HepG2 (cell line): ENCODE measurements around the gene UQCC5. TPM values are rescaled to one million over a fixed set of nuclear protein-coding genes. Genes with fewer than 3 reads are reported as not detected.

ENCODE experiments used
- ARNTL ChIP-seq: sonication (generic); formaldehyde crosslinking; IDR thresholded peaks from 2 replicates; pipeline ENCODE4 v1.4.0; 2020; ENCODE audit warnings: mild to moderate bottlenecking, missing genetic modification reagents
- FOSL2 ChIP-seq: sonication (generic); formaldehyde crosslinking; IDR thresholded peaks from 2 replicates; pipeline ENCODE4 v1.4.0; 2020; ENCODE audit warnings: missing genetic modification reagents
- HNRNPUL1 ChIP-seq: fragments of 200-400 bp; formaldehyde crosslinking; IDR thresholded peaks from 2 replicates; pipeline ENCODE4 v1.6.1; 2017; ENCODE audit warnings: low read depth, mild to moderate bottlenecking, low read length, moderate library complexity
- IRF2 ChIP-seq: IDR thresholded peaks from 2 replicates; pipeline ENCODE4 v1.6.1; 2018; ENCODE audit warnings: missing genetic modification reagents, missing compliant biosample characterization
- KDM5B ChIP-seq: sonication (generic); formaldehyde crosslinking; IDR thresholded peaks from 2 replicates; pipeline ENCODE4 v1.4.0; 2020; ENCODE audit warnings: missing genetic modification reagents, mild to moderate bottlenecking, borderline replicate concordance
- PRDM10 ChIP-seq: sonication (generic); formaldehyde crosslinking; IDR thresholded peaks from 2 replicates; pipeline ENCODE4 v1.4.0; 2020; ENCODE audit warnings: low read depth, missing genetic modification reagents
- REL ChIP-seq: sonication (generic); formaldehyde crosslinking; conservative IDR thresholded peaks from 2 replicates; pipeline ENCODE4 v1.8.0; 2022; ENCODE audit warnings: mild to moderate bottlenecking, missing genetic modification reagents, moderate library complexity
- ZNF101 ChIP-seq: sonication (generic); formaldehyde crosslinking; IDR thresholded peaks from 2 replicates; pipeline ENCODE4 v1.4.0; 2020; ENCODE audit warnings: mild to moderate bottlenecking, low read depth, missing genetic modification reagents, borderline replicate concordance
- ZNF121 ChIP-seq: sonication (generic); formaldehyde crosslinking; IDR thresholded peaks from 2 replicates; pipeline ENCODE4 v1.5.0; 2020; ENCODE audit warnings: mild to moderate bottlenecking, missing genetic modification reagents
- ZNF281 ChIP-seq: sonication (generic); formaldehyde crosslinking; IDR thresholded peaks from 2 replicates; pipeline ENCODE4 v1.4.0; 2020; ENCODE audit warnings: missing genetic modification reagents, borderline replicate concordance
- ZNF777 ChIP-seq: sonication (generic); formaldehyde crosslinking; IDR thresholded peaks from 2 replicates; pipeline ENCODE4 v1.4.0; 2020; ENCODE audit warnings: missing genetic modification reagents
- polyA plus RNA-seq, 8 experiments: library from polyadenylated mRNA; depleted of rRNA in 3 of 8; stranded (reverse) in 7 of 8; unstranded in 1 of 8; fragments of >200 nt; fragmentation: Illumina TruSeq in 4 of 8; extraction: Trizol in 4 of 8; gene quantifications; 2 replicates each; pipeline versions ENCODE4 v1.2.1 to v1.2.3, GENCODE V29; 2011 to 2016; ENCODE audit warnings: low read depth in 4 of 8, missing spikeins in 1 of 8, mixed read lengths in 1 of 8; ENCODE audit not compliant: insufficient read depth in 1 of 8
- total RNA-seq, 5 experiments: library from RNA; depleted of rRNA; stranded (reverse); fragments of >200 nt; fragmentation: Illumina TruSeq; extraction: Trizol; gene quantifications; 2 replicates each; pipeline ENCODE4 v1.2.3, GENCODE V29; 2016; ENCODE audit warnings: low read depth in 1 of 5
- TF ChIP-seq, protein P1 (sequence below): sonication (generic); formaldehyde crosslinking; IDR thresholded peaks from 2 replicates; pipeline ENCODE4 v1.9.0; 2021; ENCODE audit warnings: missing genetic modification reagents, mild to moderate bottlenecking, borderline replicate concordance
- TF ChIP-seq, protein P2 (sequence below): sonication (generic); formaldehyde crosslinking; IDR thresholded peaks from 2 replicates; pipeline ENCODE4 v1.5.0; 2020; ENCODE audit warnings: mild to moderate bottlenecking, missing genetic modification reagents, borderline replicate concordance
- TF ChIP-seq, protein P3 (sequence below): sonication (generic); formaldehyde crosslinking; IDR thresholded peaks from 2 replicates; pipeline ENCODE4 v1.4.0; 2020; ENCODE audit warnings: missing genetic modification reagents
- TF ChIP-seq, protein P4 (sequence below): IDR thresholded peaks from 2 replicates; pipeline ENCODE4 v1.6.1; 2016; ENCODE audit warnings: mild to moderate bottlenecking, missing biosample characterization, missing genetic modification reagents

The UQCC5 gene
- total and polyA plus RNA-seq, 2 of the 13 experiments (the other 11 are each of a cell fraction or from before 2014, with no cell fraction given) = 15.4 to 29.5 TPM

DNA sequence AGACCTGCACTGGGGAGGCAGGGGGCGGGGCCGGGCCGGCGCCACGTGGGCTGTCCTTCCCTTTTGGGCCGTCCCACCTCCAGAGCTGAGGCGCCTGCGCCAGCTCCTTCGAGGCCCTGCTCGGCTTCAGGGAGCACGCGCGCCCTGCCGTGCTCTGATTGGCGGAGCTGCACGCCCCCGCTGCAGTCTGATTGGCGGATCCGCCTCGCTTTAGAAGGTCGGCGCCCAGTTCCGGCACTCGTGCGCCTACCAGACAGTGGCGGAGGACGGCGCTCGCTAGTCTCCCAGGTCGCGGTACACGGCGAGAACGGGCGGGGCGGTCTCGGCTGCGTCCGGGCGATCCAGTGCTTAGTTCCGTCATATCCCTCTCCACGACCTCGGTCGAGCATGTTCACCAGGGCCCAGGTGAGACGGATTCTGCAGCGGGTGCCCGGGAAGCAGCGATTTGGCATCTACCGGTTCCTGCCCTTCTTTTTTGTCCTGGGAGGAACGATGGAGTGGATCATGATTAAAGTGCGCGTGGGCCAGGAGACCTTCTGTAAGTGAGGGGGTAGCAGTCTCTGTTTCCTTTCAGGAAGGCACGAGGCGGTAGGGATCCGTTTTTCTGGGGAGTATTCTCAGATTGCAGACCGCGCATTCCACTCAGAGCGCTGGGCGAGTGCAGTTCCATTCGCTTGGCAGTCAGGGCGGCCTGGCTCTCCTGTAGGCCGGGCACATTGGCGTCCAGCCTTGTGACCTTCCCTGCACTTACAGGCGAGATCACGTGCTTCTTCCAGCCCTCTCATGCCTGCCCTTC is at the start of gene UQCC5 (continued):
- TF ChIP-seq, protein P1, sequence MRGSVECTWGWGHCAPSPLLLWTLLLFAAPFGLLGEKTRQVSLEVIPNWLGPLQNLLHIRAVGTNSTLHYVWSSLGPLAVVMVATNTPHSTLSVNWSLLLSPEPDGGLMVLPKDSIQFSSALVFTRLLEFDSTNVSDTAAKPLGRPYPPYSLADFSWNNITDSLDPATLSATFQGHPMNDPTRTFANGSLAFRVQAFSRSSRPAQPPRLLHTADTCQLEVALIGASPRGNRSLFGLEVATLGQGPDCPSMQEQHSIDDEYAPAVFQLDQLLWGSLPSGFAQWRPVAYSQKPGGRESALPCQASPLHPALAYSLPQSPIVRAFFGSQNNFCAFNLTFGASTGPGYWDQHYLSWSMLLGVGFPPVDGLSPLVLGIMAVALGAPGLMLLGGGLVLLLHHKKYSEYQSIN (CRISPR knock-in tag) = no peak
- no peak for TF ChIP-seq ZNF121 (CRISPR knock-in tag)
- TF ChIP-seq, protein P2, sequence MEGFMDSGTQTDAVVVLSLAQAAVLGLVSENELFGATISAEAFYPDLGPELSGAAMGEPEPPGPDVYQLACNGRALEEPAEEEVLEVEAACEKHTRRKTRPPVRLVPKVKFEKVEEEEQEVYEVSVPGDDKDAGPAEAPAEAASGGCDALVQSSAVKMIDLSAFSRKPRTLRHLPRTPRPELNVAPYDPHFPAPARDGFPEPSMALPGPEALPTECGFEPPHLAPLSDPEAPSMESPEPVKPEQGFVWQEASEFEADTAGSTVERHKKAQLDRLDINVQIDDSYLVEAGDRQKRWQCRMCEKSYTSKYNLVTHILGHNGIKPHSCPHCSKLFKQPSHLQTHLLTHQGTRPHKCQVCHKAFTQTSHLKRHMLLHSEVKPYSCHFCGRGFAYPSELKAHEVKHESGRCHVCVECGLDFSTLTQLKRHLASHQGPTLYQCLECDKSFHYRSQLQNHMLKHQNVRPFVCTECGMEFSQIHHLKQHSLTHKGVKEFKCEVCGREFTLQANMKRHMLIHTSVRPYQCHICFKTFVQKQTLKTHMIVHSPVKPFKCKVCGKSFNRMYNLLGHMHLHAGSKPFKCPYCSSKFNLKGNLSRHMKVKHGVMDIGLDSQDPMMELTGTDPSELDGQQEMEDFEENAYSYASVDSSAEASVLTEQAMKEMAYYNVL (CRISPR knock-in tag) = no peak; the same call in 1 of the 2 replicates
- TF ChIP-seq ZNF281 (CRISPR knock-in tag) = no peak
- TF ChIP-seq ARNTL (CRISPR knock-in tag) = peak; percentile 79
- TF ChIP-seq PRDM10 (CRISPR knock-in tag) = peak; percentile 45; the same call in 1 of the 2 replicates
- TF ChIP-seq, protein P3, sequence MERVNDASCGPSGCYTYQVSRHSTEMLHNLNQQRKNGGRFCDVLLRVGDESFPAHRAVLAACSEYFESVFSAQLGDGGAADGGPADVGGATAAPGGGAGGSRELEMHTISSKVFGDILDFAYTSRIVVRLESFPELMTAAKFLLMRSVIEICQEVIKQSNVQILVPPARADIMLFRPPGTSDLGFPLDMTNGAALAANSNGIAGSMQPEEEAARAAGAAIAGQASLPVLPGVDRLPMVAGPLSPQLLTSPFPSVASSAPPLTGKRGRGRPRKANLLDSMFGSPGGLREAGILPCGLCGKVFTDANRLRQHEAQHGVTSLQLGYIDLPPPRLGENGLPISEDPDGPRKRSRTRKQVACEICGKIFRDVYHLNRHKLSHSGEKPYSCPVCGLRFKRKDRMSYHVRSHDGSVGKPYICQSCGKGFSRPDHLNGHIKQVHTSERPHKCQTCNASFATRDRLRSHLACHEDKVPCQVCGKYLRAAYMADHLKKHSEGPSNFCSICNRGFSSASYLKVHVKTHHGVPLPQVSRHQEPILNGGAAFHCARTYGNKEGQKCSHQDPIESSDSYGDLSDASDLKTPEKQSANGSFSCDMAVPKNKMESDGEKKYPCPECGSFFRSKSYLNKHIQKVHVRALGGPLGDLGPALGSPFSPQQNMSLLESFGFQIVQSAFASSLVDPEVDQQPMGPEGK (CRISPR knock-in tag) = peak; percentile 64
- TF ChIP-seq, protein P4, sequence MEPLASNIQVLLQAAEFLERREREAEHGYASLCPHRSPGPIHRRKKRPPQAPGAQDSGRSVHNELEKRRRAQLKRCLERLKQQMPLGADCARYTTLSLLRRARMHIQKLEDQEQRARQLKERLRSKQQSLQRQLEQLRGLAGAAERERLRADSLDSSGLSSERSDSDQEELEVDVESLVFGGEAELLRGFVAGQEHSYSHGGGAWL = peak; percentile 85
- peak; percentile 90 for TF ChIP-seq REL
- peak; percentile 89 for TF ChIP-seq KDM5B (CRISPR knock-in tag)
- TF ChIP-seq ZNF101 = 0 out of 2 replicates have a peak, but pooled peaks have one; percentile 78
- TF ChIP-seq IRF2 (CRISPR knock-in tag) = peak; percentile 73
- TF ChIP-seq FOSL2 (CRISPR knock-in tag) = peak; percentile 42
- no peak for TF ChIP-seq HNRNPUL1
- TF ChIP-seq ZNF777 (CRISPR knock-in tag) = peak; percentile 57; the same call in 1 of the 2 replicates
